ENCODE data around the gene NCOA3. TPM values are rescaled to one million over a fixed set of nuclear protein-coding genes. Genes with fewer than 3 reads are reported as not detected.
A peak's percentile ranks its signal among the peaks of the same experiment; 100 is the strongest.

NCOA3 gene
- total and polyA plus RNA-seq, 7 donors, result 11.9 to 56.9 (median 18.1) TPM

DNA sequence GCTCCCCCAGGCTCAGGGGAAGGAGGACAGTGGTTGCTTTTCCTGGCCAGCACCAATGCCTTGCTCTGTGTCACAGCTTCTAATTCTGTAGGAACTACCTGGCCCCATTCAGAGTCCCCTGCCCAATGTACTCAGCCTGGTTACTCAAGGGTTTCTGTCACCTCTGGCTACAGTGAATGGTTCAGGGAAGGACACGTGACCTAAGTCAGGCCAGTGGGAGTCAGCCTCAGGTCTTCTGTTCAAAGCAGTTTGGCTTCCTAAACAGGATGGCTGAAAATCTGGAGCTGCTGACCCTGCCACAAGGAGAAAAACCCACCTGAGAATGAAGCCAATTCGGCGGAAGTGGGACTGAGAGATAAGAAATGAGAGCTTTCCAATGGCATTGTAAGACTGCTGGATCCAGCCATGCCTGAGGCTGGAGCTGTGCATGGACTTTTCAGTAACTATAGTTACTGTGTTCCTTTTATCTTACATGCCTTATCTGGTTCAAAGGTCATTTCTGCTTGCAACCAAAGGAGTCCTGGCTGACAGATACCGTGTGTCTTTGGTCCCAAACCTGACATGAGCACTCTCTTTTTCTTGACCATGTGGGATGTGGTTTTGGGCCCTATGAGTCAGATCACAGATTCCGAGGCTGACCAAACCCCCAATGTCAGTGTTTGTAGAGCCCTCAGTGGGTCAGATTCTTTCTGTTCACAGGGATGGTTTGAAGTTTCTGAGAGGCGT lies 179.3 kb downstream of the NCOA3 start:
- Histone ChIP-seq H3K4me1 (no peaks in the 10 kb centered on the region), H3K4me3 (no peak overlapping the region), H3K27ac (no peak overlapping the region), H3K27me3 (ENCODE audit: insufficient read depth in 3 of 3, low read length in 2 of 3) (peaks cover 0 to 4% (median 0%) of the 10 kb centered on the region in 3 donors), H3K9me3 (no peaks in the 10 kb centered on the region), H3K36me3 (ENCODE audit: insufficient read depth in 1 of 2, low read depth in 1 of 2) (peaks cover 0 to 3% of the 10 kb centered on the region in 2 donors)
- ATAC-seq, result no peak
- WGBS, 3 donors, result 91 to 96% (median 94%) methylated on average over 6 of the region's 6 CpGs
- TF ChIP-seq, protein P1, sequence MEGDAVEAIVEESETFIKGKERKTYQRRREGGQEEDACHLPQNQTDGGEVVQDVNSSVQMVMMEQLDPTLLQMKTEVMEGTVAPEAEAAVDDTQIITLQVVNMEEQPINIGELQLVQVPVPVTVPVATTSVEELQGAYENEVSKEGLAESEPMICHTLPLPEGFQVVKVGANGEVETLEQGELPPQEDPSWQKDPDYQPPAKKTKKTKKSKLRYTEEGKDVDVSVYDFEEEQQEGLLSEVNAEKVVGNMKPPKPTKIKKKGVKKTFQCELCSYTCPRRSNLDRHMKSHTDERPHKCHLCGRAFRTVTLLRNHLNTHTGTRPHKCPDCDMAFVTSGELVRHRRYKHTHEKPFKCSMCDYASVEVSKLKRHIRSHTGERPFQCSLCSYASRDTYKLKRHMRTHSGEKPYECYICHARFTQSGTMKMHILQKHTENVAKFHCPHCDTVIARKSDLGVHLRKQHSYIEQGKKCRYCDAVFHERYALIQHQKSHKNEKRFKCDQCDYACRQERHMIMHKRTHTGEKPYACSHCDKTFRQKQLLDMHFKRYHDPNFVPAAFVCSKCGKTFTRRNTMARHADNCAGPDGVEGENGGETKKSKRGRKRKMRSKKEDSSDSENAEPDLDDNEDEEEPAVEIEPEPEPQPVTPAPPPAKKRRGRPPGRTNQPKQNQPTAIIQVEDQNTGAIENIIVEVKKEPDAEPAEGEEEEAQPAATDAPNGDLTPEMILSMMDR (IDR thresholded peaks at IDR 0.05), result no peak
- DNase-seq, result no peak
- intact Hi-C loops (cut with DNase I), result no loop called here

DNA sequence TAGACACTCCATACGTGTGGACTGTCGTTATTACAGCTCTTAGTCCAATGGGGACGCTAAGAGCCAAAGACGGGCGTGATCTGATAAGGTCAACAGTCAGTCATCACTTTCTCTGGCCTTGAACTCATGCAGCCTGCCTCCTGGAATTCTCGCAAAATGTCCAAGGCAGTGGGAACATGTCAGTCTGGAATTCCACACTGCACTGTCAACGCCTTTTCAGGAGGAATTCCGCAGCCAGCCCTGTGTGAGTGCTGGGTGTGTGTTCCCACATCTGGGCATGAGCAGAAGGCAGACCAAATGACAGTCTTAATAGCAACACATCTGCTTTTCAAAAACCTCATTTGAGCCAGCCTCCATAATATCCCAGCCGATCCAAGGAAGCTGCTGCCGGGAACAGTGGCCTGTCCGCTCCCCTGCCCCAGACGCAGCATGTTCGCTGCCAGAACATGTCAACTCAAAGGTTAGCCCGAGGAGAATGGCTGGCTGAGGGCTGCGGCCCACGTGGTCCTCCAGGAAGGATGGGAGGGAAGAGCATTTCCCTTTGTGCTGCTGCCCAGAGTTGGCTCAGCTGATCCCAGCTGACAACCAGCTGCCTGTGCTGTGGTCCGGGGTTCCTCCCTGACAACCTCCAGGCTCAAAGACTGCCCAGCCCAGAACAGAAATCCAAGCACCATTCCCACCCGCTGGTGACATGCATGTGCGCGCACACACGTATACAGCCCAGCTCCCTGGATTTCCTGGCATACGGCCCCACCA lies 180.5 kb downstream of the NCOA3 start:
- Histone ChIP-seq H3K36me3 (ENCODE audit: insufficient read depth in 1 of 2, low read depth in 1 of 2) (no peaks in the 10 kb centered on the region), H3K4me3 (no peak overlapping the region), H3K27me3 (ENCODE audit: insufficient read depth in 3 of 3, low read length in 2 of 3) (peaks cover 0 to 4% (median 0%) of the 10 kb centered on the region in 3 donors), H3K4me1 (no peaks in the 10 kb centered on the region), H3K27ac (no peak overlapping the region), H3K9me3 (no peaks in the 10 kb centered on the region)
- TF ChIP-seq, protein P1 (IDR thresholded peaks at IDR 0.05), result no peak
- peak; percentile 60 to 79 for DNase-seq
- intact Hi-C loops (cut with DNase I), result no loop called here
- peak; percentile 30 to 69 (median 49) for ATAC-seq
- 24 to 26% (median 25%) methylated on average over 22 of the region's 22 CpGs for WGBS, 3 donors

DNA sequence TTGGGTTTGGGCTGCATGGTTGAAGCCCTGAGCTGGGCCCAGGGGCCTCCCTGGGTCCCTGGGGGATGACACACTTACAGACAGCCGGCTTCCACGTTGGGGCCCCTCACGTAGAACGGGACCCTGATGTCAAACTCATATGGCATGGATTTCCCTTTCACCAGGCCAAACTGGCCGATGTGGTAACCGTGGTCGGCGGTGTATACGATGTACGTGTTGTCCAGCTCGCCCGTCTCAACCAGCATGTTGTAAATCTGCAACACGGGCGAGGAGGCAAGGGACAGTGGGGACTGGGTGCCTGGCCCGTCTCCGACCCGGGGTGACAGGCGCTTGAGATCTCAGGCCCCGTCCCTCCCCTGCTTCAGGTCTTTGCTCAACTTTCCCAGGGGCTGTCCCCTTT lies 181.2 kb downstream of the NCOA3 start:
- intact Hi-C loops (cut with DNase I), result no loop called here
- WGBS, 3 donors, result 54 to 76% (median 65%) methylated on average over 19 of the region's 19 CpGs
- ATAC-seq (no peak), DNase-seq (peak in 1 of 2 donors; percentile 41)
- Histone ChIP-seq H3K4me3 (no peak overlapping the region), H3K27me3 (ENCODE audit: insufficient read depth in 3 of 3, low read length in 2 of 3) (peaks cover 0 to 9% (median 0%) of the 10 kb centered on the region in 3 donors), H3K27ac (no peak overlapping the region), H3K4me1 (no peaks in the 10 kb centered on the region), H3K36me3 (ENCODE audit: insufficient read depth in 1 of 2, low read depth in 1 of 2) (no peaks in the 10 kb centered on the region), H3K9me3 (no peaks in the 10 kb centered on the region)
- TF ChIP-seq, protein P1 (IDR thresholded peaks at IDR 0.05), result no peak

DNA sequence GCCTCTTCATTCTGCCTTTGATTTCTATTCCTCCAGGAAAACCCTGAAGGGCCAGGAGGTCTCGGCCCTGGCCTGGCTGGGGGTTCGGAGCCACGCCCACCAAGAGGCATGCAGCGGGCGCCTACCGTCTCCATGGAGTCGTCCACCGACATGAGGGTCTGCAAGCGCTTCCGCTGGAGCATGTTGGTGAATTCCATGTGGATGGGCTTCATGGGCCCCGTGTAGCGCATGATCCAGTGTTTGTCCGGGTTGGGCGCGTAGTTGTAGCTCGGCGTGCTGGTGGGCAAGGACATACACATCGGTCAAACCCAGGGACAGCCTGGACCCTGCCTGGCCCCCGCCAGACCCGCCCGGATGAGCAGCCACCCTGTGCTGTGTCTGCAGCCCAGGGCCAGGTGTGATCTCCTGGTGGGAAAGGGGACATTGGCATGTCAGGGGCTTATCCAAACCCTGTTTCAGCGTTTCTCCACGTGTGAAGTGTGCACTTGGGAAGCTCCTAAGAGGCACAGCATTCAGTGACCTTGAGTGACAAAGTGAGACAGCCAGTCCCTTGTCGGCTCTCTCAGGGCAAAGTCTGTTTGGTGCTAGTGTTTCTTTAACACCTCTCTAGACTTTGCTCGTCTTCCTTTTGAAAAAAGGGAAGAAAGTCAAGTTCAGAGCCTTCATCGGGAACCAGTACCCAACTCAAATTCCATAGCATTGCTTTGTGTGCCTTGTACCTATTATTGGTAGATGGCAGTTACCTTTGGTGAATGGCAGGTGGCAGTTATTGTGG lies 182.8 kb downstream of the NCOA3 start:
- DNase-seq (peak in 1 of 2 donors; percentile 38), ATAC-seq (no peak)
- Histone ChIP-seq H3K36me3 (ENCODE audit: insufficient read depth in 1 of 2, low read depth in 1 of 2) (no peaks in the 10 kb centered on the region), H3K9me3 (no peaks in the 10 kb centered on the region), H3K27me3 (ENCODE audit: insufficient read depth in 3 of 3, low read length in 2 of 3) (peaks cover 0 to 9% (median 4%) of the 10 kb centered on the region in 3 donors), H3K4me1 (no peaks in the 10 kb centered on the region), H3K4me3 (no peak overlapping the region), H3K27ac (no peak overlapping the region)
- TF ChIP-seq, protein P1 (IDR thresholded peaks at IDR 0.05), result no peak
- WGBS, 3 donors, result 90 to 93% (median 91%) methylated on average over 26 of the region's 26 CpGs
- intact Hi-C loops (cut with DNase I), result no loop called here

Data from psoas muscle (tissue), 8 donors.